Stimulated activated CD8-positive, alpha-beta memory T cell treated with anti-CD3 and anti-CD28 coated beads, Interleukin-2, amount 100 ng/mL, for 48 hours (primary cell): Measurements from ENCODE around the gene BCOR.

ENCODE experiments used
- DNase-seq, 2 donors: peaks; one replicate each; pipeline ENCODE4 v3.0.0-alpha.2; 2020; ENCODE audit warnings: low read depth in 2 of 2

Gene BCOR

DNA sequence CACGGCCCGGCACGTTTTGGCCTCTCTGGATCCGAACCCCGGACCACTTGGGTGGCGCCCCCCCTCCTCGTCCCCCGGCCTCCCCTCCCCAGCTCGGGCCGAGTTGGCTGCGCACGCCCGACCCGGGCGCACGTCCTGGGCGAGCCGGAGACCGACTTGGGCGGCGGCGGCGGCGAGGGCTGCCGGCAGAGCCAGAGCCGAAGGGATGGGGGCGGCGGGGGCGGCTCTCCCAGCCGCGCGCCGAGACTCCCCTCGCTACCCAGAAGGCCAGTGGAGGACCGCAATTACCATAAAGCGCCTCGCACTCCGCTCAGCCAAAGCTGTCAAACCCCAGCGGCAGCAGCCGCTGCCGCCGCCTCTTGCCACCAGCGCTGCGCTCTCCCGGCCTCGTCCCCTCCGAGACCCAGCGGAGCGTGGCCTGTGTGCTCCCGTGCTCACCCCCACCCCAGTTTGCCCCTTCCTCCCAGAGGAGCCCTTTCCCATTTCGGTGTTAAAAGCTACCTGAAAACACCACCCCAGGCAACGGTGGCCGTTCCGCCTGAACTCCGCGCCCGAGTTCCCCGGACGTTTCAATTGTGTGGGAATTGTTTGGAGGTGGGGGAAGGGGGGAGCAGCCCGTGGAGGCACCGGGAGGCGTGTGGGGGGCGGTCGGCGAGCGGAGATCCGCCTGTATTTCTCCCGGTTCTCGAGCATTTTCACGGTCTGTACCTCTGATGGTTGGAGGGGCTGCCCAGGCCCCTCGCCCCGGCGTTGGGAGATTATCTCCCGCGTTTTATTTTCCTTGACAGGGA is 701 bp upstream of the BCOR start:
- DNase-seq, result no peak

DNA sequence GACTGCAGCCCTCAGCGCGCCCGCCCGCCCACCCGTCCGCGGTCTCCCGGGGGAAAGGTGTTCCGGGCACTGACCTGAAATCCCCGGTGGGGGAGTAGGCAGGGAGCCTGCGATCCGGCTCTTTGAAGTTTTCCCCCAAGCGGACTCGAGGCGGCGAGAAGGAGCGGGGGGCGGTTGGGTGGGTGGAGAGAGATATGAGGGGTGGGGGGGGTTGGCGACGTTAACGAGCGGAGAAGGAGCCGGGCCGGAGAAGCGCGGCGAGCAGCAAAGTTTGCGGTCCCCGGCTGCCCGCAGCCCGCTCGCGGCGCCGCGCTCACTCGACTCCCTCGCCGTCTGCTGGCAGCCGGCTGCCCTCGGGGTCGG is 636 bp downstream of the BCOR start:
- DNase-seq, result no peak

DNA sequence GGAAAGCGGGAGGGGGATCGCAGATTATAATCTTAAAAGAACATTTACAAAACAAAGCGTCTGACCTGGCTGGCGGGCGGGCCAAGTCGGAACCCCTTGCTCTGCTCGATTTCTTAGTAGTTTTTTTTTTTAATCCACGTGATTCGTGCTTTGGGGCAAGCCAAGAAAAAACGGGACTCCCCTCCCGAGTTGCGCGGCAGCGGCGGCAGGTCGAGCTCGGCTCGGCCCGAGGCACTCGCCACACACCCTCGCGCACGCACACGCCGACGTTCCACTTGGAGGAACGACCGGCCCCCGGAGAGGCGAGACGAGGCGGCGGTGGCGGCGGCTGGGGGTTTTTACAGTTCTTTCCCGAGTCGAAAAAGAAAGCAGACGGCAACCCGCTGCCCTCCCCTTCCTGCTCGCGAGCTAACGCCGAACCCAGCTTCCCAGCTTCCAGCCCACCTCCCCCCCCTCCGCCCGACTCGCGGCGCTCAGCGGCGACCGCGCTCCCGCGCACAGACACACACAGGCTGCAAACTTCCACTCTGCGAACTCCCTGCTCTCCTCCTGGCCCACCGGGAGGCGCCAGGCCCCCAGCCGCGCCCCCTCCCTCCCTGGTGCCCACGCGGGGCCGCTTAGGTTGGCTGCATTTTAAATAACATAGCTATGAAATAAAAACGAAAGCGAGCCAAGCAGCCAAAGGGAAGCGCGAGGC is 1.2 kb downstream of the BCOR start:
- DNase-seq, result no peak

DNA sequence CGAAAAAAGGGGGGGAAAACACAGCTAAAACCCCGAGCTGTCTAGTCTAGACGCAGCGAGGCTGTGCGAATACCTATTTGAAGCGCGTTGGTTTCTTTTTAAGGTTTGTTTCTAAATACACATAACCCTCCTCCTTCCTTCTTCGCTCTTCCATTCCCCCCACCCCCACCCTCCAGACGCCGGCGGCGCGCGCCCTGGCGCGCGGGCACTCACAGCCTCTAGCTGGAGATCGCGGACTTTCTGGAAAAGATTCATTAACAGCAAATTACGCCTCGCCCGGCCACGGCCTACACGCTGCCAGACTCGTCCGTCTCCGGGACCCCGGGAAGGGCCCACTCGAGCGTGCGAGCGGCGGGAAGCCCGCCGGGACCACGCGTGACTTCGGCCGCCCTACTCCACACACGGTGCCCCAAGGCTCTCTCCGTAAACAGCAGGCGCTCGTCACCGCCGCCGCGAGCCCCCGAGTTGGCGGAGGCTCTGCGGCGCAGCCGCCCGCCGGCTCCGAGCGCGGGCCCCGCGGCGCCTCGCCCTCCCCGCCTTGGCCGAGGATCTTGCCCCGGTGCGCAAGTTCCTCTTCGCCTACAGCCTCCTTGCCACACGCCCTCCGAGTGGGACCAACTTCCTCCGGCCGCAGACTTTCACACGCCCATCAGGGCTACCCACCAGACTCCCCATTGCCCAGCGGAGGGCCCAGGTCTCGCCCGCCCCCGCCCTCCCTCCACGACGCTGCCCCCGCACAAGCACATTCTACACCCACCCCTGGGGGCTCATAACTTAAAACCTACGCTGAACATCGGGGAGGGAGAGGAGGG is 2.0 kb downstream of the BCOR start:
- DNase-seq, result no peak

DNA sequence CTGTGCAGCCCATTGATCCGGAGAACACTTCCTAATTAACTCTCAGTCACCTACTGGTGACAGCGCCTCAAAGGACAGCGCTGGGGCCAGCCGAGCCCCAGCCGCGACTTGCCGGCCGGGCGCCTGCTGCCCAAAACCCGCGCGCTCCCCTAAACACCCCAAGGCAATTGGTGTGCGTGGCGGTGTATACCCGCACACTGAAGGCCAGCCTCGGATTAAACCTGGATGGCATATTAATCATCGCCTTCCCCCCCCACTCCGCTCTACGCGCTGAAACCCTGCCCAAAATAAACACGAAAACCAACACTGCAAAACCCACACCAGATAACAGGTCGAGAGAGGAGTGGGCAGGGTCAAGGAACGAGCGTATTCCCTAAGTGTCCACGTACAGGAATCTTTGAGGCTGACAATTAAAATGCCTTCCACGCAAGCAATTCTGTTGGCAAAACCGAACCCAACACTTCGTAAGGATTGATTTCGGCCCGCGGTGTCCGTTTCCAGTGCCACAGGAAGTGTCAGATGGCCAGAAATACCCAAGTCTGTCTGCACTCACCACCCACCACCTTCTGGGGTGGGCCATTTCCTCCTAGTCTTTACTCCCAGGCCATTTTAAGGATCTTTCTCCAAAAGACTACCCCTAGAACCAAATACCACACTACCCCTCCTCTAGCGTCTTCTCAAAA is 2.7 kb downstream of the BCOR start:
- DNase-seq, result no peak

DNA sequence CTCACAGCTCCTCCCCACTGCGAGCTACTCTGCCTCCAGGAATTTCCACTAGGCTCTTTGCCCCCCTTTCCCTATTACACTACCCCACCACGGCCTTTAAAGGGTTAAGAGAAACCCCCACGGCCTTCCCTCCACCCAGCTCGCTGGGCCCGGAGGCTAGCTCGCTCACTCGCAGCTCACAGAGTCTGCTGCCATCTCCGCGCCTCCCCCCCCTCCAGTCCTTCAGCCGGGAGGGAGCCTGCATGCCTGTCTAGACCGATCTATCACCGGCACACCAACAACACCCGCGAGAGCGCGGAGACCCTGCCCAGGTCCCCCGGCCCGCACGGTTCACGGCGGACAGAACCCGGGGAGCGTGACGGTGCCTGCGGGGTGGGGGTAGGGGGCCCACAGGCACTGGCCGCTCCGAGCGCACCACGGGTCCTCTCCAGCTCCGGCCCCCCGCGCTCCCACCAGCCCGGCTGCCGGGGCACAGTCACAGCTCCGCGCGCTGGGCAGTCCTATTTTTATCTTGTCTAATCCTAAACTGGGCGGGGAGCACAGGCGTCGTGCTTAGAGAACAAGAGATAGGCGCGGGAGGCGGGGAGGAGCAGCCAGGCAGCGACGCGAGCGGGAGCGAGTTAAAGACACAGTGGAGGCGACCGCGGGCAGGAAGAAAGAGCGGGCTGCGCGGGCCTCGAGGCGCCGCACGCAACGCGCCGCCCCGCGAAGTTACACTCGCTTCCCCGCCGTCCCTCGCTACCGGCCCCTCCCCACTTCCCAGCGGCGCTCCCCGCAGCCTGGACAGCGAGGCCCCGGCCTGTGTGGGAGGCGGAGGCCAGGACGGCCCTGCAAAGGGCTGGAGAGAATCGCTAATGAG is 3.5 kb downstream of the BCOR start:
- no peak for DNase-seq

DNA sequence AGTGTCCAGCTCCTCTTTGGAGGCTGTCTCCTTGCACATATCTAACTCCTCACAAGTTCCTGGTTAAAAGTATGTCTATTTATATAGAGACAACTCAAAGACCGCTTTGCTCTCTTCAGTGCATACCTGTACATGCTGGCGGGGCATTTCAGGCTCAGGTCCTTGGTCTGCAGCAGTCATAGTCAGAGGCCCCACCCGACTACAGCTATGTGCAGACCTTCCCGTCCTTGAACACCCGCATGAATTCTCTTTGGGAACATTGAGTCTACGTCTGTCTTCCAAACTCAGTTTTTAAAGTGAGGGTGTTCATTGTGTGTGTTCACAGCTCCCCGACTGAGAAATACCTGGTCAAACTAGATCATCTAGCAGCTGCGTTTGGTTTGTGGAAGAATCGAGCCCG is 4.2 kb downstream of the BCOR start:
- DNase-seq, result no peak

DNA sequence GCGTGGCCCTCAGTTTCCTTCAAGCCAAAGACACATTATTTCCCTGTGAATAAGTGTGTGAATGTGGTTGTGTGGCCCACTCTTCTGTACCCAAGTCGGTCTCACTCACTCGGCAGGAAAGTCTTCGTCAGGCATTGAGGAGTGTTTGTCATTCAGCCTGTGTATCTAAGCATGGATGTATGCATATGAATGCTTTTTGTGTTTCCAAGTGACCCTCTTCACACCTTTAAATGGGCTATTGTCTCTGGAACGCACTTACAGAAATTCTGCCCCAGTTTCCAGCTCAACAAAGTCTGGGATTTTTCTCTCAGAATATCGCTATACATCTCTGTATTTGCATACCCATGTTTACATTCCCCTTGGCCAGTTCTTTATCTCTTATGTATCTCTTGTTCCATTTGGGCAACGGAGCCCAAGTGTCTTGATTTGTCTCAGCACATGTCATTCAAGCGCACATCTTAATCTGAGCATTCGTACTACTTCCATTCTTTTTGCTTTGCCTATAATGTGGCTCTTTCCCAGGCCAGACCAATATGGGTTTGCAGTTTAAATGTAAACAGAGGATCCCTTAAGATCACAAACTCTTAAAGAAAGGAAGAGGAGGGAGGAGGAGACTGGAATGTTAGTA is 4.8 kb downstream of the BCOR start:
- no peak for DNase-seq

DNA sequence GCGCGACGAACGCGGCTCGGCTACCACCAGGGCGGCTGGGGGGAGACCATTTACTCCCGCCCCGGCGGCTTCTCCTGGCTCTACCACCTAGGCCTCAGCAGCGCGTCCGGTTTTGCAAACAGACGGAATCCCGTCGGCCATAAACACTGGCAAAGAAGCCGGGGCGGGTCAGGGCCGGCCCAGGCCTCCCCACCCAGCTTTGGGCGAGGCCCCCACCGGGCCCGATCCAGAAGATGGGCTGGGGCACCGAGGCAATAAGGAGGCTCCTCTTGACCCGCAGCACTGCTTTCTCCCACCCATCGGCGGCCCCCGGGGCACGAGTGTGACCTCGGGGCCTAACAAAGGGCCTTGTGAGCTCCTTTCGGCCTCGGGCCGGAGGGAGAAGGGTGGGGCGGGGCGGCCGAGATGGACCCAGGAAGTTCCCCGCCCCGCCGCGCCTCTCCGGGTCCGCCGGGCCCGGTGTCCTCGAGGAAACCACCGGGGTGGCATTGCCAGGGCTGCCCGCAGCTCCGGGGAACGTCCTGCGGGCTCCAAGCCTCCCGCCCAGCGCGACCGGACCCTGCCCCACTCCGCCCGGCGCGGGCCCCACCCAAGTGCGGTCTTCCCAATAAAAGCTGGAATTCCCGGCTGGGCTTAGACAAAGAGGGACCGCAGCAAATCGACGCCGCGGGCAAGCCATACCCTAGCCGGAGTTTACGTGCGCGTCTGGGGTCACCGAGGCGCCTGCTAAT is 5.9 kb downstream of the BCOR start:
- no peak for DNase-seq

DNA sequence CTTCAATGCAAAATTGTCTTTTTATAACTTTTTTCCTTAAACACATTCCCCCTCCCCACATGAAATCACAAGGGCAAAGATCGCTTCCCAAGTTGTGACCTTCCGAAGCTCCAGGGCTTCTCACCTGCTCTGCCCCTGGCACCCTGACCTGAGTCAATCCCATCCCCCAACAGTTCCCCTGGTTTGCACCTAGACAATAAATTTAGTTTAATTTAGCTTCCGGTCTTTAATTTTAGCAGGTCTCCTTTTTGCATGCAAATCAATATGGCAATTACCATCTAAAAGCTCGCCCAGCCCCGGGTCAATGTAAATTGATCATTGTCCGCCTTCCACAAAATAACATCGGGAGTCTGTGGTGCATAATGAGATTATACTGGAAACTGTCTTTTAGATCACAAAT is 6.8 kb downstream of the BCOR start:
- no peak for DNase-seq

DNA sequence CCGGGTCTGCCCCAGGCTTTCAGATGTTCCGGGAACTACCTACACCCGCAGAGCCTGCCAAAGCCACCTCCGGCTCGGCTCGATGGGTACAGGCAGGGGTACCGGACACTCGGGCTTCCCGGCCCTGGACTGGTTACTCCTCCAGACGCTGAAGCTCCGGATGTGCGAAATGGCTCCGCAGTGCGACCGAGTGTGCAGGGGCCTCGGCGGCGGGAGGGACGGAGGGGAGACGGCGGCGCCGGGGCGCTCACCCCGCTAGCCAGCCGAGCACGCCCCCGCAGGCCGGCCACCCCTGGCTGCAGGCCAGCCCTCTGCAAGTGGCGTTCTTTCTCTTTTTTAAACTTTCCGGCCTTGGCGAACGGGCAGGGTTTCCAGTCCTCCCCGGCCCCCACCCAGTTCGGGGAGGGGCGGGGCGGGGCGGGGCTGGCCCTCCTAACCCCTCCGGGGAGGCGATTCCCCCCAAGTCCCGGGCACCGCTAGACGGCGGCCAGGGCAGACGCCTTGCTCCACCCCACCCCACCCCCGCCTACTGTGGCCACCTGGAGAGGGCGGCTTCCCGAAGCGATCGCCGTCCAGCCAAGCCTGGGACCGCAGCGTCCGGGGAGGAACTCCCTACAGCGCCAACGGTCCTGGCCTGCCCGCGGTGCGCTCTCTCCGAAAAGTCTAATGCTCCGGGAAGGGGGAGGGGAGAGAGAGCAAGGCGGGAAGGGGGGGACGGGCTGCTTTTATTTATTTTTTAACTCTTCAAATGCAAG is 7.5 kb downstream of the BCOR start:
- no peak for DNase-seq

DNA sequence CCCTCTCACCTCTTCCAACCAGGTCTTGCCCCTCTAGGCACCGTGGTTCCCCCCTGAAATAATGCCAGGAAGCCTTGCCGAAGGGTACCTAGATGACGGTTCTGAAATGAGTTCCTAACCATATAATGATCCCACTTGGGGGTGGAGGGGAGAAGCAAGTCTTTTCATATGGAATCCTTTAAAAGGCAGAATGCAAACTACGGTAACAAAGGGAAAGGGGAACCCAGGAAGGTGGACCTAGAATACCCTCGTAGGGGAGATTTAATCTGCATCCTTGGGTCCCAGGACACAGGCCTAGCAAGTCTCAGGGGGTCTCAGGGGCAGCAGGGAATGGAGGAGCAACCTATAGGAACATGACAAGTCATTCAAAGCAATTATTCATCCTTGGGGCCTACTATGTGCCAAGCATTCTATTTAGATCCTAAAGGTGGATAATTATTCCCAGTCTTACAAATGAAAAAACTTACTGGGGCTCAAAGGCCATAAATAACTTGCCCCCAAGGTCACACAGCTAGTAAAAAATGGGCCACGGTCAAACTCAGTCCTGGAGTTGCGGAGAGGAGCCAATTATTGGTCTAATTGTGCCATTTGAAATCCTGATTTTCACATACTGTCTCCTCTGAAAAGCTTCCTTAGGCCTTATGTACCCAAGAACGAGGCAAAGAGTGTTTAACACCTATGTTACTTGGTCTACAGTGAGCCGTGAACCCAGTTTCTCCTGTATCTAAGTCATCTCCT is 8.8 kb downstream of the BCOR start:
- DNase-seq, result no peak

DNA sequence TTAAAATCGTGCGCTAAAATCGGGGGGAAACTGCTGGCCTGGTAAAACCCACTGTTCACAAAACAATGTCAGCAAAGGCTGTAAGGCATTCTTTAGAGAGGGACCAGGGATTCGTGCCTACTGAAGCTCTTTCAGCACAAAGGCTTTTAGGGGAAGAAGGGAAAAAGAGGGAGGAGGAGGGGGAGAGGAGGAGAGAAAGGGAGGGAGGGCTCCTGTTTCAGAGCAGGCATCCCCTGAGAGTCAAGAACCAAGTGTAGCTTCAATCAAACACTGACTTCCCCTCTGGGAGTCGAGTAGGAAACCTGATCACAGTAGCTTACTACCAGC is 9.5 kb downstream of the BCOR start:
- no peak for DNase-seq

DNA sequence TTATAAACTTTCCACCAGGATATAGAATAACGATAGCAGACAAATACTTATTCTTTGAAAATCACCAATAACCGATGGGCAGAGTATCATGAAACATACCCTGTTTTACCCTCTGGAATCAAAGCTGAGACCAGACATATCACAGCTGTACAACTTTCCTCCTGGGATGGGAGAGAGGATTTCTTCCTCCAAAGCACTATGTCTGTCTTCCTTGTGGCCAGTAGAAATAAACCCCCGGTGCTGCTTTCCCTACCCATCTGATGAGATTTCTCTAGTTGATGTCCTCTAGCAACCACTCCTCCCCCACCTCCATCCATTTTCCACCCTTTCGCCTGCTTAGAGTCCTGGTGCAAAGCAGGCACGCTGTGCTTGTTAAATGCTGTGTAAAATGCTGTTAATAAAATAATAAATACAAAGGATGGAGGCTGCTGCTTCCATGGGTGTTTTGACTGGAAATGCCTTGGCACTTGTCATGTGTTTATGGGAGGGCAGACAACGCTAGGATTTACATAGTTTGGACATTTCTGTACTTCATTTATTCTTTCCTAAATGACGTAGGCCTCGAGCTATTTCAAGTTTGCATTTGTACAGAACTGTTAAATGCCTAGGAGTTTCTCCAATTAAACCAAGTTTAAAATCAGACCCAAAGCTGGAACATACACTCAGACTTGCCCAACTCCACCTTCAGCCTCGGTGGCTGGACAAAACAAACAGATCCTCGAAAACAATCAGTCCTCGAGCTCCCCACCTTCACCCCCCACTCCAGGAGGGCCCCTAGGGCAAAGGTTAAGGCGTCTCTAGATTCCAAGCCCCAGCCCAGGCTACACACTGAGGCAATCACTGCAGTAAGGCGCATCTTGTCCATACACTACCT is 10.1 kb downstream of the BCOR start:
- no peak for DNase-seq

DNA sequence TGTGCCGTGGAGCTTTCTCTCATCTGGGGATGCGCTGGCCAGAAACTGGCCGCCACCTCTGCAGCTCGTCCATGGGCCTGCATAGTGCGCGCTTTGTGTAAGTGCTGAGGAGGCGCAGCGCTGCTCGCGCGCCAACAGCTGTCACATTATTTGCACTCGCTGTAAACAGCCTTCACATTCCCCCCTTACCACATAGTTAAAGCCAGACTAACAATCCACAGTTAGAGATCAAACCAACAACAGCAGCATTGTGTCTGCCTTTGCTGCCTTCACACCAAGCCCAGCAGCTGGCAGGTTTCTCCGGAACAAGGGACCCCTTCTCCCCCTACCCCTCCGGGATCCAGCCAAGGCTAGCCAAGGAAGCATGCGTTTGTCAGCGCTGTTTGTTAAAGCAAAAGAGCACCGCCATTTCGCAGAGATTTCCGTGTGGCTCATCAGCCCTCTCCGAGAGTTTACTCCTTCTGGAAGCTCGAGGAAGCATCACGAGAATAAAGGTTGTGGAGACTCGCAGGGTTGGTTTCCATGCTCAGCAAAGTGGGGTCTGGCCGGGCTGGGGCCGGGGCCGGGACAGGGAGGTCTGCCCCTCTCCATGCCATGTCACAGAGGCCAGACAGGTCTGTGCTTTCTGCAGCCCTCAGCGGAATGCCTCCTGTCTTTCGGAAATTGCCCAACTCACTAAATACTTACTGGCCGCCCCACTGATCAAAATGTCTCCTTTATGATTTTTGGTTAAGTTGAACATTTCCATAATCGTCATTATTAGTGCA is 11.0 kb downstream of the BCOR start:
- DNase-seq, result no peak

DNA sequence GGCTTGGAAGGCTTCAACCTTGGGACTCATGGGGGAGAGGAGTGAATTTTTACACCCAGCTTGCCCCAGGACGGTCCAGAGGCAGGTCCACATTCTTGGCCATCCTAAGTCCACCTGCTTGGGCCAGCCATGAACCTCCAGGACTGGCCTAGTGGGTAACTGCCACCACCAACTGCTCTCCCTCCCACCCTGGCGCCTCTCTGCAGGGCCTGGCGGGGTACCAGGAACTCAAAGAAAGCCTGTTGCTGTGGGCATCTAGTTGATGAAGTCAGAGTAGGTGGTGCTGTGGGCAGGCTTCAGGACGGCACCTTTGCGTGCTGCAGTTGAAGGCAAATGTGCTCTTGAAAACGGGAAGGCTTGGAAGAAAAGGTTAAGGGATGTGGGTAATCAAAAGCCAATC is 12.0 kb downstream of the BCOR start:
- DNase-seq, result no peak

DNA sequence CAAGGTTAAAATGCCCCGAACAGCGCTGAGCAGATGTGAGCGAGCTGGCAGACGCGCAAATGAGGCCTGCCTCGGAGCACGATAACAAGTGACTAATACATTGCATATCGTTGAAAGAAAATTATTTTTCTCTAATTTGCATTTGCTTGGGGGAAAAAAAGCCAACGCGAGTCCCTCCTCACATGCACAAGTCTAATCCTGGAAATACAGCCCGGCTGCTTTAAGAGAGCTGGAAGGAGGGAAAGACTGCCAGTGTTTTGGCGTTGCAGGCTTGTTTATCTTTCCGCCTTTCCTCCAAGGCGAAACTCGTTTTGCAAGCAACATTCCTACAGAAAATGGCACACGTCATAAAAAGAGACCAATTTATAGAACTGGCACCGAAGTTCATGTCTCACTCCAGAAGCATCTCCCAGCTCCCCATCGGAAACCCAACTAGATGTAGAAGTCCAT is 12.6 kb downstream of the BCOR start:
- no peak for DNase-seq
